ENCODE results near the gene PSME3IP1.

Gene PSME3IP1

GRCh38 chr16:57131351-57131970 is 54.4 kb downstream of the PSME3IP1 start:
- Mint-ChIP-seq H3K27me3 (no peaks in the 10 kb centered on the region), H3K4me3 (peak overlapping the region; percentile 80), H3K27ac (ENCODE audit: low read depth) (peak overlapping the region; percentile 90), H3K9me3 (no peaks in the 10 kb centered on the region), H3K4me1 (peaks cover 95% of the 10 kb centered on the region), H3K36me3 (ENCODE audit: insufficient read depth) (peaks cover 10% of the 10 kb centered on the region)
- ATAC-seq (replicated peaks; ENCODE audit: extremely low read depth, poor library complexity, severe bottlenecking) (no peak), DNase-seq (ENCODE audit: low spot score in 2 of 2) (no peak)

GRCh38 chr16:57130950-57131321 is 54.9 kb downstream of the PSME3IP1 start:
- peak overlapping the region; percentile 80 for H3K4me3 Mint-ChIP-seq
- no peak for ATAC-seq (replicated peaks; ENCODE audit: extremely low read depth, poor library complexity, severe bottlenecking)

DNA sequence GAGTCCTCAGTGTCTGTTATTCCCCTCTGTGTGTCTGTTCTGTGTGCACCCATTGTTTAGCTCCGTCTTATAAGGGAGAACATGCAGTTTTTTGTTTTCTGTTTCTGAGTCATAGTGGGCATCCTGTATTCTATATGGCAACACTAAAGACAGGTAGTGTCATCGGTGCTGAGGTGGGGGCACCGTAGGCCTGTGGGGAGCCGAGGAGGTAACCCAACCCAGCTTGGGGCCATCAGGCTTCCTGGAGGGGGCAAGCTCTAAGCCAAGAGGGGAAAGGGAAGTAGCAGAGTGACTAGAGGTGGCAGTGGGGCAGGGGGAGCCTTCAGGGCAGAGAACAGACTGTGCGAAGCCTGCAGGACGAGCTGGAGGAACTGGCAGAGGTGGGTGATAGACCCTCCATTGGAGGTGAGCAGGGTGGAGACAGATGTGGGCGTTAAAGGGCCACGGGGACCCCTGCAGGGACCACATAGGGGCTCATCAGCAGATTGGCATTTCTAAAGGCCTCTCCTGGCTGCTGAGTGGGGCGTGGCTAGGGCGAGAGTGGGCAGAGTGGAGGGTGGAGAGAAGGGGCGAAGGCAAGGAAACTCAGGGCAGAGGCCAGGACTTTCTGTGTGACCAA is 57.0 kb downstream of the PSME3IP1 start:
- Mint-ChIP-seq H3K27me3 (no peaks in the 10 kb centered on the region), H3K9me3 (no peaks in the 10 kb centered on the region), H3K27ac (ENCODE audit: low read depth) (peak overlapping the region; percentile 90), H3K4me1 (peaks cover 95% of the 10 kb centered on the region), H3K36me3 (ENCODE audit: insufficient read depth) (peaks cover 7% of the 10 kb centered on the region), H3K4me3 (peak overlapping the region; percentile 80)
- ATAC-seq (replicated peaks; ENCODE audit: extremely low read depth, poor library complexity, severe bottlenecking) (peak; percentile 87), DNase-seq (ENCODE audit: low spot score in 2 of 2) (peak in 1 of 2 donors; percentile 63)

More at GRCh38 chr16:57130950-57131321, 54.9 kb downstream of the PSME3IP1 start:
- H3K9me3 Mint-ChIP-seq = no peaks in the 10 kb centered on the region
- peaks cover 10% of the 10 kb centered on the region for H3K36me3 Mint-ChIP-seq (ENCODE audit: insufficient read depth)
- no peak for DNase-seq (ENCODE audit: low spot score in 2 of 2)
- peak overlapping the region; percentile 90 for H3K27ac Mint-ChIP-seq (ENCODE audit: low read depth)
- no peaks in the 10 kb centered on the region for H3K27me3 Mint-ChIP-seq
- H3K4me1 Mint-ChIP-seq = peaks cover 95% of the 10 kb centered on the region

DNA sequence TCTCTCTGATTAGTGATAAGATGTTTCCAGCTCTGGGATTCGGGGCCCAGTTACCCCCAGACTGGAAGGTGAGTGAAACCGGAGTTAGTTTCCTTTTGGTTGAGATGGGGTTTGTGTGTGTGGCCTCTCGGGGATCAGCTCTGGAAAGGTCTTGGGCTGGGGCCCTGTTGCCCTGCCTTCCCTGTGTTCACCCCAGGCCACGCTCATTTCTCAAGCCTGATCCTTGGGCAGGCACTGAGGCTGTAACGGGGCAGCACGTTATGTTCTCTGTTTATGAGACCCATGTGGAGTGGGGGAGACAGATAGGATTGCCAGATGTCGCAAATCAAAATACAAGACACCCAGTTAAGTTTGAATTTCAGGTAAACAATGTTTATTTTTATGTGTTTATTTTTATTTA is 58.0 kb downstream of the PSME3IP1 start:
- DNase-seq (ENCODE audit: low spot score in 2 of 2) (no peak), ATAC-seq (replicated peaks; ENCODE audit: extremely low read depth, poor library complexity, severe bottlenecking) (no peak)
- peaks cover 7% of the 10 kb centered on the region for H3K36me3 Mint-ChIP-seq (ENCODE audit: insufficient read depth)
- no peaks in the 10 kb centered on the region for H3K9me3 Mint-ChIP-seq
- peak overlapping the region; percentile 25 for H3K4me3 Mint-ChIP-seq
- H3K27me3 Mint-ChIP-seq = no peaks in the 10 kb centered on the region
- H3K4me1 Mint-ChIP-seq = peaks cover 96% of the 10 kb centered on the region
- peak overlapping the region; percentile 96 for H3K27ac Mint-ChIP-seq (ENCODE audit: low read depth)

DNA sequence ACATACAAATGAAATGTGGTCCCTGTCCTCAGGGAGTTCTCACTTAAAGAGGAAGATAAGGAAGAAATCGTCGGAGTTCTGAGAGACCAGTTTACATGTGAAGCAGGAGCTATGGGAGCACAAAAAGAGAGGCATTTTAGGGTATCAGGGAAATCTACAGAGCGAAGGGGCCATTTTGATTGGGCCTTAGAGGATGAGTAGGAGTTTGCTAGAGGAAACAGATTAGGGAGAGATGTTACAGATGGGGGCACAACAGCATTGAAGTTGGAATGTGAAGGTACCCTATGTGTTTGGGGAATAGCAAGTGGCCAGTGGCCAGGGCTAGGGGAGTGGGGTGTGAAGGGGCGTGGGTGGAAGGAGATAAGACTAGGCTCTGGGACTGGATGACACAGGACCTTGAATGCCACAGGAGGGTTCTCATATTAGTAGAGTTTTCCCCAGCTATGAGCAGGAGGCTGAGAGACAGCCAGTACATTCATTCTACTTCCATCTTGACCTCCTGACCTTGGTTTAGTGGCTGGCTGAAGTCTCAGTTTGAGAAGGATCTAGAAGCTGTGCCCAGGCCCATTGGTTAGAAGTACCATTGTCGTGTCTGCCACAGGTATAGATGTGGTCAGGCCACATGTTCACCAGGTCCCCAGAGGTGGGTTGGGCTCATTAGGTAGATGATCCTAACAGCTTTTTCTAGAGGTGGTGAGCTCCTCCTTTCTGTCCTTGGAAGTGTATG is 58.6 kb downstream of the PSME3IP1 start:
- peak overlapping the region; percentile 44 for H3K4me3 Mint-ChIP-seq
- peak overlapping the region; percentile 96 for H3K27ac Mint-ChIP-seq (ENCODE audit: low read depth)
- H3K9me3 Mint-ChIP-seq = no peaks in the 10 kb centered on the region
- peaks cover 7% of the 10 kb centered on the region for H3K36me3 Mint-ChIP-seq (ENCODE audit: insufficient read depth)
- H3K27me3 Mint-ChIP-seq = no peaks in the 10 kb centered on the region
- peaks cover 89% of the 10 kb centered on the region for H3K4me1 Mint-ChIP-seq
- DNase-seq (ENCODE audit: low spot score in 2 of 2) = no peak
- no peak for ATAC-seq (replicated peaks; ENCODE audit: extremely low read depth, poor library complexity, severe bottlenecking)

- no peaks in the 10 kb centered on the region for H3K9me3 Mint-ChIP-seq
- peak overlapping the region; percentile 44 for H3K4me3 Mint-ChIP-seq
- H3K27me3 Mint-ChIP-seq = no peaks in the 10 kb centered on the region
- peak overlapping the region; percentile 96 for H3K27ac Mint-ChIP-seq (ENCODE audit: low read depth)
- DNase-seq (ENCODE audit: low spot score in 2 of 2) = no peak
- H3K4me1 Mint-ChIP-seq = peaks cover 81% of the 10 kb centered on the region
- no peak for ATAC-seq (replicated peaks; ENCODE audit: extremely low read depth, poor library complexity, severe bottlenecking)
- H3K36me3 Mint-ChIP-seq (ENCODE audit: insufficient read depth) = peaks cover 4% of the 10 kb centered on the region
These were observed 59.4 kb downstream of the PSME3IP1 start for GRCh38 chr16:57126411-57126810.

- DNase-seq (ENCODE audit: low spot score in 2 of 2) (no peak), ATAC-seq (replicated peaks; ENCODE audit: extremely low read depth, poor library complexity, severe bottlenecking) (no peak)
- Mint-ChIP-seq H3K4me3 (peak overlapping the region; percentile 44), H3K9me3 (no peaks in the 10 kb centered on the region), H3K27ac (ENCODE audit: low read depth) (peak overlapping the region; percentile 96), H3K36me3 (ENCODE audit: insufficient read depth) (peaks cover 4% of the 10 kb centered on the region), H3K4me1 (peaks cover 77% of the 10 kb centered on the region), H3K27me3 (no peaks in the 10 kb centered on the region)
These were observed 59.9 kb downstream of the PSME3IP1 start for GRCh38 chr16:57125969-57126368.

DNA sequence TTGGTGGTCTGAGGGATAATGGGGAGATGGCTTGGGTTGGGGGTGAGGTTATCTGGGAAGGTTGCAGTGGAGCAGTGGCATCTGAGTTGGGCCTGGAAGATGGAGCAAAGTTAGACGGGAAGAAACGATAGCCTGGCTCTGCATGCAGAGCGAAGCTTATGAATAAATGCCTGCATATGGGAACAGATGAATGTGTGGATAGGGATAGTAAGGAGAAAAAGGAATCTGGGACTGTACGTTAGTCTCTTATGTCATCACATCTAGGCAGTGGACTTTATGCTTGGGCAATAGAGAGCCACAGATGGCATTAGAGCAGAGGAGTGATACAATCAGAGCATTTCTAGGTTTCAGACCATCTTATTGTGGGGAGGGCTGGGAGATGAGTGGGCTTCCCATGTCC is 60.5 kb downstream of the PSME3IP1 start:
- Mint-ChIP-seq H3K4me3 (no peak overlapping the region), H3K4me1 (peaks cover 71% of the 10 kb centered on the region), H3K27ac (ENCODE audit: low read depth) (peak overlapping the region; percentile 75), H3K27me3 (no peaks in the 10 kb centered on the region), H3K9me3 (no peaks in the 10 kb centered on the region), H3K36me3 (ENCODE audit: insufficient read depth) (peaks cover 7% of the 10 kb centered on the region)
- ATAC-seq (replicated peaks; ENCODE audit: extremely low read depth, poor library complexity, severe bottlenecking) = no peak
- no peak for DNase-seq (ENCODE audit: low spot score in 2 of 2)

- H3K9me3 Mint-ChIP-seq = no peaks in the 10 kb centered on the region
- no peak for DNase-seq (ENCODE audit: low spot score in 2 of 2)
- peak overlapping the region; percentile 17 for H3K4me3 Mint-ChIP-seq
- no peaks in the 10 kb centered on the region for H3K27me3 Mint-ChIP-seq
- H3K27ac Mint-ChIP-seq (ENCODE audit: low read depth) = peak overlapping the region; percentile 93
- peaks cover 58% of the 10 kb centered on the region for H3K4me1 Mint-ChIP-seq
- ATAC-seq (replicated peaks; ENCODE audit: extremely low read depth, poor library complexity, severe bottlenecking) = no peak
- H3K36me3 Mint-ChIP-seq (ENCODE audit: insufficient read depth) = peaks cover 6% of the 10 kb centered on the region
These were observed 61.7 kb downstream of the PSME3IP1 start for GRCh38 chr16:57123974-57124674.

DNA sequence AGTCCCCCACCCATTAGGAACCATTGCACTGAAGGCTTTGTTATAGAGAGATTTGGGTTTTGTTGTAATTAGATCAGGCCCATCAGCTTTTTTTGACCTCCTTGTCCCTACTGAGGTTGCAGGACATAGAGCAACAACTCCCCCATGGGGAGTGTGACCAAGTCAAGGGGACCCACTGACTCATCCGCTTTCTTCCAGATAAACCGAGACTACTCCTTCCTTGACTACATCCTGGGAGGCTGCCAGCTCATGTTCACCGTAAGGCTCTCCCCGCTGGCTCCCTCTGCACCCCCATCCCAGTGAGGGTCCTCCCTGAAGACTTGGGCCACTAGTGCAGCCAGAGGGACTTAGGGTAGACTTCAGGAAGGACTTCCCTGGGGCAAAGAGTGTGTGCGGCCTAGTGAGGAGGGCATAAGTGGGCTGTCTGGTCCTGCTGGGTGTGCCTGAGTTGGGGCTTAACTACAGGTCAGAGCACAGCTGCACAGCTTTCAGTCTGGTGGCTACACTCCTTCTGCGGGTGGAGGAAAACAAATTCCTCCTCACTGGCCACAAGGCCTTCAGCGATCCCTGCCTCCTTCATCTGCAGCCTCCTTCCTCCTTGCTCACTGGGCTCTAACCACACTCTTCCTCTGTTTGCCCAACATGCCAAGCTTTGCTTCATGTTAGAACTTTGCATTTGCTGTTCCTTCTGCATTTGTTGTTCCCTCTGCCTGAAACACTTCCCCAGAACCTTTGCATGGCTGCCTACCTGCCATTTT is 62.4 kb downstream of the PSME3IP1 start:
- Mint-ChIP-seq H3K9me3 (no peaks in the 10 kb centered on the region), H3K27ac (ENCODE audit: low read depth) (peak overlapping the region; percentile 93), H3K4me3 (peak overlapping the region; percentile 17), H3K27me3 (no peaks in the 10 kb centered on the region), H3K36me3 (ENCODE audit: insufficient read depth) (peaks cover 6% of the 10 kb centered on the region), H3K4me1 (peaks cover 51% of the 10 kb centered on the region)
- DNase-seq (ENCODE audit: low spot score in 2 of 2) (no peak), ATAC-seq (replicated peaks; ENCODE audit: extremely low read depth, poor library complexity, severe bottlenecking) (no peak)

DNA sequence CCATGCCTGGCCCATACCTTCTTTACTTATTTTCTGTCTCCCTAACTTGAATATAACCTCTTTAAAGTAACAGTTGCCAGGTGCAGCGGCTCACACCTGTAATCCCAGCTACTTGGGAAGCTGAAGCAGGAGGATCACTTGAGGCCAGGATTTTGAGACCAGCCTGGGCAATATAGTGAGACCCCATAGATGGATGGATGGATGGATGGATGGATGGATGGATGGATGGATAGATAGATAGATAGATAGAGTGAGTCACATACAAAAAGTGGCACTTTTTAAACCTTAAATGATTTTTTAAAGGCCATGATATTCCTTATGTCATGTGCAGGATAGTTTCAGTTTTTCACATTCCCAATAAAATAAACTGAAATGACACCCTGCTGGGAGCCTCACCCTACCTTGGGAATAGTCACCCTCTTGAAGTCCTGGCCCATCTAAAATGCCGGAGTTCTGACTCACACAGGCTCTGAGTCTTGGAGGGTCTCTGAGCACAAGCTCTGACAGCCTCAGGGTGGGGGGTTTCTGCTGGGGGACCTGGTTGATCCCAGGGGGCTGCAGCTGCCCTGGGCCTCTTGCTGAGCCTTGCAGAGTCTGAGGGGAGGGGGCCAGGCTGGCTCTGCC is 67.3 kb downstream of the PSME3IP1 start:
- H3K27me3 Mint-ChIP-seq = no peaks in the 10 kb centered on the region
- peaks cover 7% of the 10 kb centered on the region for H3K4me1 Mint-ChIP-seq
- no peak for ATAC-seq (replicated peaks; ENCODE audit: extremely low read depth, poor library complexity, severe bottlenecking)
- H3K27ac Mint-ChIP-seq (ENCODE audit: low read depth) = no peak overlapping the region
- no peak for DNase-seq (ENCODE audit: low spot score in 2 of 2)
- no peaks in the 10 kb centered on the region for H3K9me3 Mint-ChIP-seq
- H3K36me3 Mint-ChIP-seq (ENCODE audit: insufficient read depth) = peaks cover 3% of the 10 kb centered on the region
- H3K4me3 Mint-ChIP-seq = no peak overlapping the region

All from central memory CD8-positive, alpha-beta T cell (primary cell).